Smooth muscle cell (in vitro differentiated cells): ENCODE results near the gene MAP1S. TPM values are rescaled to one million over a fixed set of nuclear protein-coding genes. Genes with fewer than 3 reads are reported as not detected.
A peak's percentile ranks its signal among the peaks of the same experiment; 100 is the strongest.

Experiments
- DNase-seq: peaks from one replicate; lab custom pipeline; 2025; ENCODE audit not compliant: unreplicated experiment; lab: John Stamatoyannopoulos, UW
- H2AFZ ChIP-seq: fragments of 200-600 bp; sonication (generic); 2 replicates; pipeline ENCODE4 v1.6.0; 2016; ENCODE audit warnings: antibody characterized with exemption, low read depth, mild to moderate bottlenecking
- H3F3A ChIP-seq: fragments of 200-600 bp; sonication (generic); 2 replicates; pipeline ENCODE4 v1.6.0; 2017; ENCODE audit warnings: antibody characterized with exemption, low read depth
- H3K27ac ChIP-seq: fragments of 200-600 bp; sonication (generic); 2 replicates; pipeline ENCODE4 v1.5.1; 2016; ENCODE audit warnings: low read depth, mild to moderate bottlenecking
- H3K27me3 ChIP-seq: fragments of 200-600 bp; sonication (generic); 2 replicates; pipeline ENCODE4 v1.6.1; 2016; ENCODE audit warnings: low read depth, mild to moderate bottlenecking
- H3K36me3 ChIP-seq: fragments of 200-600 bp; sonication (generic); 2 replicates; pipeline ENCODE4 v1.5.1; 2016; ENCODE audit warnings: low read depth
- H3K4me1 ChIP-seq: fragments of 200-600 bp; sonication (generic); 2 replicates; pipeline ENCODE4 v1.5.1; 2016; ENCODE audit warnings: low read depth
- H3K4me2 ChIP-seq: fragments of 200-600 bp; sonication (generic); 2 replicates; pipeline ENCODE4 v1.6.0; 2016; ENCODE audit warnings: mild to moderate bottlenecking
- H3K4me3 ChIP-seq: fragments of 200-600 bp; sonication (generic); 2 replicates; pipeline ENCODE4 v1.5.1; 2016; ENCODE audit warnings: mild to moderate bottlenecking
- H3K79me2 ChIP-seq: fragments of 200-600 bp; sonication (generic); 2 replicates; pipeline ENCODE4 v1.6.0; 2016; ENCODE audit warnings: low read depth, mild to moderate bottlenecking
- H3K9ac ChIP-seq: fragments of 200-600 bp; sonication (generic); 2 replicates; pipeline ENCODE4 v1.6.0; 2016; ENCODE audit warnings: low read depth
- H3K9me3 ChIP-seq: fragments of 200-600 bp; sonication (generic); replicated peaks from 2 replicates; pipeline ENCODE4 v1.5.1; 2016; ENCODE audit warnings: low read depth
- H4K20me1 ChIP-seq: fragments of 200-600 bp; sonication (generic); 2 replicates; pipeline ENCODE4 v1.6.0; 2016; ENCODE audit warnings: low read depth
- WGBS: methylation state at CpG from one replicate; pipeline ENCODE4 v1.1.7; 2016; ENCODE audit warnings: low lambda C conversion rate; 5-methylcytosine and 5-hydroxymethylcytosine counted together
- polyA plus RNA-seq: library from polyadenylated mRNA; unstranded; fragments of >200 nt; fragmentation: Nextera tagmentation; extraction: Ambion mirVana; gene quantifications from 2 replicates; pipeline ENCODE4 v1.2.1, GENCODE V29; 2016
- total RNA-seq: library from RNA; depleted of rRNA; stranded (reverse); fragments of >200 nt; gene quantifications from 2 replicates; pipeline ENCODE4 v1.2.3, GENCODE V29; 2014
- TF ChIP-seq, protein P1 (sequence below): fragments of 200-600 bp; sonication (generic); IDR thresholded peaks from 2 replicates; pipeline ENCODE4 v1.5.1; 2017; ENCODE audit warnings: borderline replicate concordance, mild to moderate bottlenecking, antibody characterized with exemption; ENCODE audit not compliant: insufficient read depth, poor library complexity, severe bottlenecking

The MAP1S gene
- total and polyA plus RNA-seq, 2 experiments from 2014 or later: 10.2 to 62.1 TPM

DNA sequence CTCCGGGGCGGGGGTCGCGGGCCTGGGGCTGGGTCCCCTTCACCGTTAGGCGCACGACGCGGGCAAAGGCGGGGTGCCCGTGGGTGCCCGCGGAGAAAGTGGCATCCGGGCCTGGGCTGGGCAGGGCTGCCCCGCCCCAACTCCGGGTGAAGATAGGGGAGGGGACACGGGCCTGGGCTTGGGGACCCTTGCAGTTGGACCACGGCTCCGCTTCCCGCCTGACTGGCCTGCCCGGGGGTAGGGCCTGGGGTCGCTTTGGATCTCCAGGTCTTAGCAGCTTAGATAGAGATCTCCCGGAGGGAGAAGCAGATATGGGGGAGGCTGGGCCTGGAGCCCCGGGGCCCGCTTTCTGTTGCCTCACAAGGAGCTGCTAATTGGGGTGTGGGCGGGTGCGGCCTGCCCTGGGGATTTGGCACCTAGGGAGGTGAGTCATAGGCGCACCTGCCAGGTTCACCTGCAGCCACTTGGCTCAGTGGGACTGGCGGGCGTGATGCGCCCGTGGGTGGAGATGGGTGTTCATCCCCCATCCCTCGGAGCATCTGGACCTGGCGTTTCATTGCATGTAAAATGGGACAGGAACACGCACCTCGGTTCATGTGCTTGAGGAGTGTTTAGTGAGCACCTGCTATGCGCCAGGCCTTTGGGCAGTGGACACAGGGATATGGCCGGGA, 585 bp downstream of the MAP1S start:
- Histone ChIP-seq H3K4me2 (peak overlapping the region; percentile 93), H3F3A (no peaks in the 10 kb centered on the region), H3K9me3 (no peaks in the 10 kb centered on the region), H3K27me3 (no peaks in the 10 kb centered on the region), H3K4me3 (peak overlapping the region; percentile 93), H2AFZ (no peak overlapping the region), H4K20me1 (peaks cover 35% of the 10 kb centered on the region), H3K27ac (no peak overlapping the region), H3K79me2 (peaks cover 24% of the 10 kb centered on the region), H3K4me1 (peaks cover 13% of the 10 kb centered on the region), H3K9ac (peak overlapping the region; percentile 75), H3K36me3 (no peaks in the 10 kb centered on the region)
- DNase-seq: no peak
- TF ChIP-seq, protein P1, sequence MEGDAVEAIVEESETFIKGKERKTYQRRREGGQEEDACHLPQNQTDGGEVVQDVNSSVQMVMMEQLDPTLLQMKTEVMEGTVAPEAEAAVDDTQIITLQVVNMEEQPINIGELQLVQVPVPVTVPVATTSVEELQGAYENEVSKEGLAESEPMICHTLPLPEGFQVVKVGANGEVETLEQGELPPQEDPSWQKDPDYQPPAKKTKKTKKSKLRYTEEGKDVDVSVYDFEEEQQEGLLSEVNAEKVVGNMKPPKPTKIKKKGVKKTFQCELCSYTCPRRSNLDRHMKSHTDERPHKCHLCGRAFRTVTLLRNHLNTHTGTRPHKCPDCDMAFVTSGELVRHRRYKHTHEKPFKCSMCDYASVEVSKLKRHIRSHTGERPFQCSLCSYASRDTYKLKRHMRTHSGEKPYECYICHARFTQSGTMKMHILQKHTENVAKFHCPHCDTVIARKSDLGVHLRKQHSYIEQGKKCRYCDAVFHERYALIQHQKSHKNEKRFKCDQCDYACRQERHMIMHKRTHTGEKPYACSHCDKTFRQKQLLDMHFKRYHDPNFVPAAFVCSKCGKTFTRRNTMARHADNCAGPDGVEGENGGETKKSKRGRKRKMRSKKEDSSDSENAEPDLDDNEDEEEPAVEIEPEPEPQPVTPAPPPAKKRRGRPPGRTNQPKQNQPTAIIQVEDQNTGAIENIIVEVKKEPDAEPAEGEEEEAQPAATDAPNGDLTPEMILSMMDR: no peak
- WGBS: 12% methylated on average over 35 of the region's 38 CpGs

DNA sequence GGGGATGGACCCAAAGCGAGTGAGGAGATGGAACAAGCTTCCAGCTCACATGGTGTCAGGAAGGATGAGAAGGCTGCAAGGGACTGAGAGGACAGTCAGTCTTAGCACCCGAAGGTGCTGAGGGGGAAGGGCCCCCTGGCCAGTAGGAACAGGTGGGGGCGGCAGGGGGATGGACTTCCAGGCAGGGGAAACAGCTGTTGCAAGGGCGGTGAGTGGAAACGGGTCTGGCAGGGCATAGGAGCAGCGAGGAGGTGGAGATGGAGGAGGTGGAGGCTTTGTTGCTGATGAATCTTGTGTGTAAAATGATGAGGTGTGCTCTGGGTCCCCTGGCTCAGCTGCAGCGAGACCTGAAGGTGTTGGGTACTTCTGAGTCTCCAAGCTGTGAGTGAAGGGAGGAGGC, 1.2 kb downstream of the MAP1S start:
- peaks cover 13% of the 10 kb centered on the region for H3K4me1 ChIP-seq
- peak overlapping the region; percentile 75 for H3K9ac ChIP-seq
- TF ChIP-seq, protein P1: no peak
- H2AFZ ChIP-seq: no peak overlapping the region
- H3K27me3 ChIP-seq: no peaks in the 10 kb centered on the region
- 63% methylated on average over 7 of the region's 7 CpGs for WGBS
- H3K36me3 ChIP-seq: no peaks in the 10 kb centered on the region
- no peak overlapping the region for H3K27ac ChIP-seq
- peaks cover 35% of the 10 kb centered on the region for H4K20me1 ChIP-seq
- H3F3A ChIP-seq: no peaks in the 10 kb centered on the region
- H3K9me3 ChIP-seq: no peaks in the 10 kb centered on the region
- peak overlapping the region; percentile 93 for H3K4me2 ChIP-seq
- H3K4me3 ChIP-seq: peak overlapping the region; percentile 93
- peaks cover 24% of the 10 kb centered on the region for H3K79me2 ChIP-seq
- DNase-seq: no peak

DNA sequence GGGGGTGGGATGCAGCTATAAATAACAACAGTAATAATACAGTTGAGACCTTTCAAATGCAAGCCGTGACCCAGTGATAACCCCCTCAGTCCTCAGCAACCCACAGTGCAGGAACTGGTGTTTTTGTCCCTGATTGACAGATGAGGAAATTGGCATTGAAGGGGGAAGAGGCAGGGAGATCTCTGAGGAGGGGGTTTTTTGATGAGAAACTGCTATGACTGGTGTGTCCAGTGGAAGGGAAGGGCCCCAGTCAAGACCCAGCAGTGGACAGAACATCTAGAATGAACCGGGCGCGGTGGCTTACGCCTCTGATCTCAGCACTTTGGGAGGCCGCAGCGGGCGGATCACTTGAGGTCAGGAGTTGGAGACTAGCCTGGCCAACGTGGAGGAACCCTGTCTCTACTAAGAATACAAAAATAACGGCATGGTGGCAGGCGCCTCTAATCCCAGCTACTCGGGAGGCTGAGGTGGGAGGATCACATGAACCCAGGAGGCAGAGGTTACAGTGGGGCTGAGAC, 1.9 kb downstream of the MAP1S start:
- Histone ChIP-seq H2AFZ (no peak overlapping the region), H3K4me2 (peak overlapping the region; percentile 93), H3K4me1 (peaks cover 13% of the 10 kb centered on the region)

More for the DNA sequence above, 1.9 kb downstream of the MAP1S start:
- H3K9ac ChIP-seq: no peak overlapping the region
- H3K36me3 ChIP-seq: no peaks in the 10 kb centered on the region
- H3K27ac ChIP-seq: no peak overlapping the region
- no peaks in the 10 kb centered on the region for H3K9me3 ChIP-seq
- H4K20me1 ChIP-seq: peaks cover 35% of the 10 kb centered on the region
- whole genome bisulfite sequencing: 91% methylated on average over 12 of the region's 12 CpGs
- DNase-seq: no peak
- no peaks in the 10 kb centered on the region for H3K27me3 ChIP-seq
- TF ChIP-seq, protein P1: no peak
- peaks cover 24% of the 10 kb centered on the region for H3K79me2 ChIP-seq
- no peaks in the 10 kb centered on the region for H3F3A ChIP-seq
- H3K4me3 ChIP-seq: no peak overlapping the region
